GM12878 (cell line): Measurements from ENCODE around the gene SRP72. TPM values are rescaled to one million over a fixed set of nuclear protein-coding genes. Genes with fewer than 3 reads are reported as not detected.
A peak's percentile ranks its signal among the peaks of the same experiment; 100 is the strongest.

Source experiments
- ASH2L ChIP-seq: fragments of 300-600, 200-600 bp; sonication (generic); IDR thresholded peaks from 2 replicates; pipeline ENCODE4 v1.6.1; 2017; ENCODE audit warnings: low read depth, mild to moderate bottlenecking, borderline replicate concordance
- BCL11A ChIP-seq: IDR thresholded peaks from 2 replicates; pipeline ENCODE4 v1.6.1; 2011; ENCODE audit warnings: low read depth, low read length
- BMI1 ChIP-seq: fragments of 450-650 bp; IDR thresholded peaks from 2 replicates; pipeline ENCODE4 v1.6.1; 2016; ENCODE audit warnings: mild to moderate bottlenecking, moderate library complexity, borderline replicate concordance
- CHD1 ChIP-seq: IDR thresholded peaks from 2 replicates; pipeline ENCODE4 v1.6.1; 2012; ENCODE audit warnings: low read depth, low read length, improper control_type of control experiment
- EP300 ChIP-seq, 2 experiments: fragments of 150-350 bp in 1 of 2; IDR thresholded peaks; 2 replicates each; pipeline ENCODE4 v1.6.1; 2011 to 2012; ENCODE audit warnings: low read depth in 2 of 2, low read length in 2 of 2, borderline replicate concordance in 1 of 2, improper control_type of control experiment in 1 of 2, inconsistent platforms in 1 of 2; ENCODE audit not compliant: control insufficient read depth in 1 of 2
- ETV6 ChIP-seq, 2 experiments: fragments of 450-650 bp in 1 of 2; IDR thresholded peaks in 1 of 2; conservative IDR thresholded peaks in 1 of 2; 2 replicates each; pipeline ENCODE4 v1.6.1; 2014; ENCODE audit warnings: antibody characterized with exemption in 1 of 2, borderline replicate concordance in 1 of 2, low read depth in 1 of 2, mild to moderate bottlenecking in 1 of 2, moderate library complexity in 1 of 2
- GATAD2B ChIP-seq: fragments of 450-650 bp; conservative IDR thresholded peaks from 2 replicates; pipeline ENCODE4 v1.6.1; 2017; ENCODE audit warnings: low read depth, mild to moderate bottlenecking, moderate library complexity
- KDM1A ChIP-seq: fragments of 200-600 bp; sonication (generic); IDR thresholded peaks from 2 replicates; pipeline ENCODE4 v1.6.1; 2016; ENCODE audit warnings: borderline replicate concordance
- NFYB ChIP-seq: IDR thresholded peaks from 2 replicates; pipeline ENCODE4 v1.6.1; 2011; ENCODE audit warnings: low read depth, mild to moderate bottlenecking, low read length, improper control_type of control experiment, moderate library complexity; ENCODE audit not compliant: insufficient read depth
- NR2C2 ChIP-seq: IDR thresholded peaks from 2 replicates; pipeline ENCODE4 v1.6.1; 2011; ENCODE audit warnings: borderline replicate concordance, low read depth; ENCODE audit not compliant: control insufficient read depth, insufficient read length
- POLR2AphosphoS5 ChIP-seq: IDR thresholded peaks from 2 replicates; pipeline ENCODE4 v1.6.1; 2011; ENCODE audit warnings: mild to moderate bottlenecking, low read length, inconsistent platforms
- POU2F2 ChIP-seq: IDR thresholded peaks from 3 replicates; pipeline ENCODE4 v1.6.1; 2011; ENCODE audit warnings: low read depth, mild to moderate bottlenecking, low read length, borderline replicate concordance
- RAD51 ChIP-seq: fragments of 450-650 bp; IDR thresholded peaks from 2 replicates; pipeline ENCODE4 v1.6.1; 2016; ENCODE audit warnings: moderate library complexity, mild to moderate bottlenecking, inconsistent platforms
- SIX5 ChIP-seq: IDR thresholded peaks from 2 replicates; pipeline ENCODE4 v1.6.1; 2011; ENCODE audit warnings: mild to moderate bottlenecking, low read depth, low read length, moderate library complexity; ENCODE audit not compliant: severe bottlenecking
- SREBF1 ChIP-seq: IDR thresholded peaks from 2 replicates; pipeline ENCODE4 v1.6.1; 2012; ENCODE audit warnings: mild to moderate bottlenecking, low read length
- STAT3 ChIP-seq: IDR thresholded peaks from 2 replicates; pipeline ENCODE4 v1.6.1; 2011; ENCODE audit warnings: low read depth, low read length, improper control_type of control experiment
- YBX1 ChIP-seq: fragments of 450-650 bp; IDR thresholded peaks from 2 replicates; pipeline ENCODE4 v1.6.1; 2016; ENCODE audit warnings: antibody characterized with exemption
- ZNF384 ChIP-seq: IDR thresholded peaks from 2 replicates; pipeline ENCODE4 v1.6.1; 2012; ENCODE audit warnings: low read depth, mild to moderate bottlenecking, low read length, improper control_type of control experiment, borderline replicate concordance
- polyA plus RNA-seq, 11 experiments: library from polyadenylated mRNA; depleted of rRNA in 4 of 11; unstranded in 6 of 11; stranded (reverse) in 5 of 11; fragments of >200 nt; fragmentation: Nextera tagmentation in 4 of 11; fragmentation: Illumina TruSeq in 1 of 11; extraction: Ambion mirVana in 4 of 11; extraction: Trizol in 1 of 11; gene quantifications; 1 replicate in 1 of 11; 2 replicates in 10 of 11; pipeline versions ENCODE4 v1.2.1 to v1.2.3, GENCODE V29; 2011 to 2016; ENCODE audit warnings: inconsistent platforms in 2 of 11, missing spikeins in 2 of 11, low read depth in 1 of 11
- total RNA-seq, 4 experiments: library from RNA; depleted of rRNA in 3 of 4; stranded (reverse); fragments of >200 nt in 3 of 4; fragmentation: Illumina TruSeq in 1 of 4; extraction: Trizol in 1 of 4; gene quantifications; 2 replicates each; pipeline versions ENCODE4 v1.2.1 to v1.2.3, GENCODE V29; 2013 to 2021
- TF ChIP-seq, protein P1 (sequence below): IDR thresholded peaks from 2 replicates; pipeline ENCODE4 v1.6.1; 2011; ENCODE audit warnings: borderline replicate concordance, low read depth, mild to moderate bottlenecking, moderate library complexity, low read length; ENCODE audit not compliant: insufficient read depth, poor library complexity, severe bottlenecking
- TF ChIP-seq, protein P2 (sequence below): IDR thresholded peaks from 2 replicates; pipeline ENCODE4 v1.6.1; 2011; ENCODE audit warnings: mild to moderate bottlenecking, low read depth, low read length, moderate library complexity; ENCODE audit not compliant: insufficient replicate concordance
- TF ChIP-seq, protein P3 (sequence below): fragments of 450-650 bp; formaldehyde crosslinking; IDR thresholded peaks from 2 replicates; pipeline ENCODE4 v1.4.0; 2022; ENCODE audit warnings: mild to moderate bottlenecking, moderate library complexity

Gene SRP72
- total and polyA plus RNA-seq, 10 of the 15 experiments (the other 5 are each of a cell fraction or from before 2014, with no cell fraction given), result 61.6 to 186 (median 133) TPM

DNA sequence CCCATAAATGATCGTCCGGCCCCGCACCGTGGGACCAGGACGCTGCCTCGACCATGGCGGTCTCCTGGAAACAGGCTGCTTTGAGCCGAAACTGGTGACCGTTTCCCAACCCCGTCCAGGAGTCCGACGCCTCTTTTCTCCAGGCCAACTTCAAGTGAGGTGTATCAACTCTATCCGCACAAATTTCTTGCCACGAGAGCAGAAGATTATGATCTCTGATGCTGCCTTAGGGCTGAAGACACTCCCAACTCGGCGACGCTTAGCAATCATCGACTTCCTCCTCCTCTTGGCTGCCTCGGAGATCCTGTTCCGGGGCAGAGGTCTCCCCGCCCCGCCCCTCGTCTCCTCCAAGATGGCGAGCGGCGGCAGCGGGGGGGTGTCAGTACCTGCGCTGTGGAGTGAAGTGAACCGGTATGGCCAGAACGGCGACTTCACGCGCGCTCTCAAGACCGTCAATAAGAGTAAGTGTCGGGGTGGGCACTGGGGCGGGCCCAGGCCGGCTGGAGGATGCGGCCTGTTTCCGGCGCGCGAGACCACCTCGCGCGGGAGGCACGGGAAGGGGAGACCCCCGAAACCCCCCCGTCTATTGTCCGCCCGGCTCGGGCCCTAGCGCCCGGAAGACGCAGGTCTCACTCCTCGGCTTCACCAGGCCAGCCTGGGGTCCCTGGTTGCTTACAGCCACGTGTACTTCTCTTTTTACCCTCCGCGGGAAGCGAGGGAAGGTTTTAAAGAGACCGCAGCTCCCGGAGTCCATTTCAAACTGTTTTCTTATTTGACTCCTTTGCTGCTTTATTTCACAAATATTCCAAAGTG is at the start of gene SRP72 (continued):
- TF ChIP-seq BMI1 (no peak), KDM1A (no peak), ASH2L (0 out of 2 replicates have a peak, but pooled peaks have one; percentile 80), GATAD2B (no peak; the same call in 1 of the 2 replicates), CHD1 (no peak), SREBF1 (peak; percentile 78), NFYB (no peak), YBX1 (no peak), RAD51 (no peak), BCL11A (no peak), ETV6 (conservative IDR thresholded peaks at IDR 0.05 in 1 of 2, IDR thresholded peaks at IDR 0.05 in 1 of 2; ENCODE audit: borderline replicate concordance in 1 of 2, low read depth in 1 of 2) (no peak), NR2C2 (peak; percentile 87), POLR2AphosphoS5 (peak; percentile 94), EP300 (IDR thresholded peaks at IDR 0.05; ENCODE audit: borderline replicate concordance in 1 of 2, control insufficient read depth in 1 of 2, low read depth in 2 of 2, low read length in 2 of 2) (no peak), ZNF384 (no peak), SIX5 (peak; percentile 50), STAT3 (no peak), POU2F2 (no peak)
- TF ChIP-seq, protein P1, sequence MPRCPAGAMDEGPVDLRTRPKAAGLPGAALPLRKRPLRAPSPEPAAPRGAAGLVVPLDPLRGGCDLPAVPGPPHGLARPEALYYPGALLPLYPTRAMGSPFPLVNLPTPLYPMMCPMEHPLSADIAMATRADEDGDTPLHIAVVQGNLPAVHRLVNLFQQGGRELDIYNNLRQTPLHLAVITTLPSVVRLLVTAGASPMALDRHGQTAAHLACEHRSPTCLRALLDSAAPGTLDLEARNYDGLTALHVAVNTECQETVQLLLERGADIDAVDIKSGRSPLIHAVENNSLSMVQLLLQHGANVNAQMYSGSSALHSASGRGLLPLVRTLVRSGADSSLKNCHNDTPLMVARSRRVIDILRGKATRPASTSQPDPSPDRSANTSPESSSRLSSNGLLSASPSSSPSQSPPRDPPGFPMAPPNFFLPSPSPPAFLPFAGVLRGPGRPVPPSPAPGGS, result no peak
- TF ChIP-seq, protein P2, sequence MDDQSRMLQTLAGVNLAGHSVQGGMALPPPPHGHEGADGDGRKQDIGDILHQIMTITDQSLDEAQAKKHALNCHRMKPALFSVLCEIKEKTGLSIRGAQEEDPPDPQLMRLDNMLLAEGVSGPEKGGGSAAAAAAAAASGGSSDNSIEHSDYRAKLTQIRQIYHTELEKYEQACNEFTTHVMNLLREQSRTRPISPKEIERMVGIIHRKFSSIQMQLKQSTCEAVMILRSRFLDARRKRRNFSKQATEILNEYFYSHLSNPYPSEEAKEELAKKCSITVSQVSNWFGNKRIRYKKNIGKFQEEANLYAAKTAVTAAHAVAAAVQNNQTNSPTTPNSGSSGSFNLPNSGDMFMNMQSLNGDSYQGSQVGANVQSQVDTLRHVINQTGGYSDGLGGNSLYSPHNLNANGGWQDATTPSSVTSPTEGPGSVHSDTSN, result no peak
- TF ChIP-seq, protein P3, sequence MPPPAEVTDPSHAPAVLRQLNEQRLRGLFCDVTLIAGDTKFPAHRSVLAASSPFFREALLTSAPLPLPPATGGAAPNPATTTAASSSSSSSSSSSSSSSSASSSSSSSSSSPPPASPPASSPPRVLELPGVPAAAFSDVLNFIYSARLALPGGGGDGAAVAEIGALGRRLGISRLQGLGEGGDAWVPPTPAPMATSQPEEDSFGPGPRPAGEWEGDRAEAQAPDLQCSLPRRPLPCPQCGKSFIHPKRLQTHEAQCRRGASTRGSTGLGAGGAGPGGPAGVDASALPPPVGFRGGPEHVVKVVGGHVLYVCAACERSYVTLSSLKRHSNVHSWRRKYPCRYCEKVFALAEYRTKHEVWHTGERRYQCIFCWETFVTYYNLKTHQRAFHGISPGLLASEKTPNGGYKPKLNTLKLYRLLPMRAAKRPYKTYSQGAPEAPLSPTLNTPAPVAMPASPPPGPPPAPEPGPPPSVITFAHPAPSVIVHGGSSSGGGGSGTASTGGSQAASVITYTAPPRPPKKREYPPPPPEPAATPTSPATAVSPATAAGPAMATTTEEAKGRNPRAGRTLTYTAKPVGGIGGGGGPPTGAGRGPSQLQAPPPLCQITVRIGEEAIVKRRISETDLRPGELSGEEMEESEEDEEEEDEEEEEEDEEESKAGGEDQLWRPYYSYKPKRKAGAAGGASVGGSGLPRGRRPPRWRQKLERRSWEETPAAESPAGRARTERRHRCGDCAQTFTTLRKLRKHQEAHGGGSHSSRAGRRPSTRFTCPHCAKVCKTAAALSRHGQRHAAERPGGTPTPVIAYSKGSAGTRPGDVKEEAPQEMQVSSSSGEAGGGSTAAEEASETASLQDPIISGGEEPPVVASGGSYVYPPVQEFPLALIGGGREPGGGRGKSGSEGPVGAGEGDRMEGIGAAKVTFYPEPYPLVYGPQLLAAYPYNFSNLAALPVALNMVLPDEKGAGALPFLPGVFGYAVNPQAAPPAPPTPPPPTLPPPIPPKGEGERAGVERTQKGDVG (CRISPR knock-in tag), result no peak
